Type B pancreatic cell (in vitro differentiated cells): ENCODE measurements around the gene CXADR. TPM values are rescaled to one million over a fixed set of nuclear protein-coding genes. Genes with fewer than 3 reads are reported as not detected.

ENCODE experiments used
- DNase-seq: peaks from one replicate; pipeline ENCODE4 v3.0.0; 2021; ENCODE audit warnings: mixed read lengths; ENCODE audit not compliant: unreplicated experiment; ENCODE audit errors: extremely low spot score
- H3K27ac Mint-ChIP-seq: 2 replicates; pipeline ENCODE4 v1.8.0; 2021; ENCODE audit warnings: mild to moderate bottlenecking, mixed read lengths
- H3K27me3 Mint-ChIP-seq: 2 replicates; pipeline ENCODE4 v1.8.0; 2021; ENCODE audit warnings: mixed read lengths
- H3K36me3 Mint-ChIP-seq: 2 replicates; pipeline ENCODE4 v1.8.0; 2021; ENCODE audit warnings: mixed read lengths
- H3K4me1 Mint-ChIP-seq: one replicate; pipeline ENCODE4 v1.8.0; 2021; ENCODE audit warnings: mixed read lengths; ENCODE audit not compliant: unreplicated experiment
- H3K4me3 Mint-ChIP-seq: 2 replicates; pipeline ENCODE4 v1.8.0; 2021; ENCODE audit warnings: mild to moderate bottlenecking, mixed read lengths
- H3K9me3 Mint-ChIP-seq: 2 replicates; pipeline ENCODE4 v1.8.0; 2021; ENCODE audit warnings: mixed read lengths
- total RNA-seq: library from RNA; stranded (reverse); gene quantifications from 2 replicates; pipeline ENCODE4 v1.2.1, GENCODE V29; 2021; ENCODE audit warnings: low replicate concordance
- TF ChIP-seq, protein P1 (sequence below): fragments of 200-600 bp; sonication (generic); conservative IDR thresholded peaks from 2 replicates; pipeline ENCODE4 v1.5.0; 2021; ENCODE audit warnings: antibody characterized with exemption, mild to moderate bottlenecking

CXADR gene
- total RNA-seq, 1 donor from 2014 or later = 47.3 TPM

DNA sequence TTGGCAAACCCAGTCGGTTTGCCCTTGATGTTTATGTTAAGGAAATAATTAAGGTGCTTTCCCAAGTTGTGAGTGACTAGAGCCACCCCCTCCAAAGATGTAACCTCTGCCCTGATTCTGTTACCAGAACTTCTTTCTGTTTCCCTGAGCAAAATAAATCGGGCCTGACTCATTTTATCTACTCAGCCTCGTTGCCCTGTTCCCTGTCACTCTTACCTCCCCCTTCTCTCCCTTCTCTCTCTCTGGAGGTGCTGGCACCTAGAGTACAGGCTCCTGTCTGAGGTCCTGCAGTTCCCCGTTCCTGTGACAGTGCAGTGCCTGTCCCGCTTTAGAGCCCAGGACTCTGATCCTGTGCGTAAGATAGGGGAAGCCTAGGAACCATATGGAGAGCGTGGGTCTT, 35.4 kb downstream of the CXADR start:
- no peaks in the 10 kb centered on the region for H3K9me3 Mint-ChIP-seq
- TF ChIP-seq, protein P1, sequence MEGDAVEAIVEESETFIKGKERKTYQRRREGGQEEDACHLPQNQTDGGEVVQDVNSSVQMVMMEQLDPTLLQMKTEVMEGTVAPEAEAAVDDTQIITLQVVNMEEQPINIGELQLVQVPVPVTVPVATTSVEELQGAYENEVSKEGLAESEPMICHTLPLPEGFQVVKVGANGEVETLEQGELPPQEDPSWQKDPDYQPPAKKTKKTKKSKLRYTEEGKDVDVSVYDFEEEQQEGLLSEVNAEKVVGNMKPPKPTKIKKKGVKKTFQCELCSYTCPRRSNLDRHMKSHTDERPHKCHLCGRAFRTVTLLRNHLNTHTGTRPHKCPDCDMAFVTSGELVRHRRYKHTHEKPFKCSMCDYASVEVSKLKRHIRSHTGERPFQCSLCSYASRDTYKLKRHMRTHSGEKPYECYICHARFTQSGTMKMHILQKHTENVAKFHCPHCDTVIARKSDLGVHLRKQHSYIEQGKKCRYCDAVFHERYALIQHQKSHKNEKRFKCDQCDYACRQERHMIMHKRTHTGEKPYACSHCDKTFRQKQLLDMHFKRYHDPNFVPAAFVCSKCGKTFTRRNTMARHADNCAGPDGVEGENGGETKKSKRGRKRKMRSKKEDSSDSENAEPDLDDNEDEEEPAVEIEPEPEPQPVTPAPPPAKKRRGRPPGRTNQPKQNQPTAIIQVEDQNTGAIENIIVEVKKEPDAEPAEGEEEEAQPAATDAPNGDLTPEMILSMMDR = no peak
- peaks cover 21% of the 10 kb centered on the region for H3K4me1 Mint-ChIP-seq
- peak overlapping the region; percentile 14 for H3K27ac Mint-ChIP-seq
- peaks cover 3% of the 10 kb centered on the region for H3K27me3 Mint-ChIP-seq
- peaks cover 42% of the 10 kb centered on the region for H3K36me3 Mint-ChIP-seq
- H3K4me3 Mint-ChIP-seq = no peak overlapping the region
- no peak for DNase-seq

DNA sequence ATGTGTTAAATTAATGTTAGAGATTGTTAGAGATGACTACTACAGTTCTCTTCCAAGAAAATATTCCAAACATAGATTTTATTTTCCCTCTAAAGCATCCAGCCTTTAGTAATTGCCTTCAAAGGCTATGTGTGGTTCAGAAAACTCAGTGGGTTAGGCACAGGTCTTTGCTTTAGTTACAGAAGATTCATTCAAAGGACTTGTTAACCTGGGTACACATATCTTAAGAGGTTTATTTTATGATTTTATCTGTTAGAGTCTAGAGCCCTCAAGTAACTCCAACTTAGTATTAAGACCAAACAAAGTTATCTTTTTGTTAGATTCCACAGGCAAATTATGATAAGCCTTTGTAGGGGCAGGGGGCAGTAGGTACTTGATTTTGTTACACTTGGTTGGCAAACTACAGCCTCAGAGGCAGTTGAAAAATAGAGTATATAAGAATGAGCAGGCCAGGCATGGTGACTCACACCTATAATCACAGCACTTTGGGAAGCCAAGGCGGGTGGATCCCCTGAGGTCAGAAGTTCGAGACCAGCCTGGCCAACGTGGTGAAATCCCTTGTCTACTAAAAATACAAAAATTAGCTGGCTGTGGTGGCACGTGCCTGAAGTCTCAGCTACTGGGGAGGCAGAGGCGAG, 37.9 kb downstream of the CXADR start:
- Mint-ChIP-seq H3K4me3 (no peak overlapping the region), H3K9me3 (no peaks in the 10 kb centered on the region), H3K4me1 (peaks cover 29% of the 10 kb centered on the region), H3K36me3 (peaks cover 57% of the 10 kb centered on the region), H3K27ac (no peak overlapping the region), H3K27me3 (peaks cover 3% of the 10 kb centered on the region)
- no peak for DNase-seq
- TF ChIP-seq, protein P1 = no peak

DNA sequence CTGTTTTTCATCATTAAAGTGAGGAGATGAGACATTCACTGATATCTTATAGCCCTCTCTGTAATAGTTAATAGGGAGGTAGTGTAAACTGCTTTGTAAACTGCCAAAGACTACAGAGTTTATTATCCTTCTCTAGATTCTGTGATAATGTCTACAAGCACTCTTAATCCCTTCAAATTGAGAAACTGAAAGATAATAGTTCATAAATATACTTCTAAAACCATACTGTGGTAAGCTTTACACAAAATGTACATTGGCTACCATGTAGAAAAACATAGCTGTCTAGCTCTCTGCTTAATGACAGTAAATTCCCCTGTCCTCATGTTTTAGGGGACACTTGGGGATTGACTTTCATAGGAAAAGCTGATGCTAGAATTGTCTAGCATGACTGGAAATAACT, 39.6 kb downstream of the CXADR start:
- Mint-ChIP-seq H3K4me1 (peaks cover 21% of the 10 kb centered on the region), H3K27ac (no peak overlapping the region), H3K36me3 (peaks cover 60% of the 10 kb centered on the region), H3K27me3 (no peaks in the 10 kb centered on the region), H3K4me3 (no peak overlapping the region), H3K9me3 (no peaks in the 10 kb centered on the region)
- DNase-seq = no peak
- TF ChIP-seq, protein P1 = no peak

DNA sequence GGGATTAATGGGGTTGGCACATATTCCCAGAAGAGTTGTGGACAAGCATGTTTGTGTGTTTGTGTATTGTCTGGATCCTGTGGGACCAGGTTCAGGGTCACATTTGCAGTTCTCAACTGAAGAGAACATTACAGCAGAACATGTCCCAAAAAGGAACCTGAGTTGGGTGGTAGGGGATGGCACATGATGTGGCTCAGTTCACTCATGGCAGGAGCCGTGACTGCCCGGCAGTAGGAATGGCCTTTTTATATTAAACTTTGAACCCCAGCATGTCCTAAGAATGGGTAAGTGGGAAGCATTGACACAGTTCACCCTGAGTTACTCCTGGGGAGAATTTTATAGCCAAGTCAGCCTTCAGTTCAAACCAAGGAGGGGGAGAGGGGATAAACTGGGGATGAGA, 41.3 kb downstream of the CXADR start:
- Mint-ChIP-seq H3K4me1 (peaks cover 15% of the 10 kb centered on the region), H3K27ac (no peak overlapping the region), H3K9me3 (no peaks in the 10 kb centered on the region), H3K4me3 (no peak overlapping the region), H3K36me3 (peaks cover 59% of the 10 kb centered on the region), H3K27me3 (no peaks in the 10 kb centered on the region)
- TF ChIP-seq, protein P1 = no peak
- no peak for DNase-seq

DNA sequence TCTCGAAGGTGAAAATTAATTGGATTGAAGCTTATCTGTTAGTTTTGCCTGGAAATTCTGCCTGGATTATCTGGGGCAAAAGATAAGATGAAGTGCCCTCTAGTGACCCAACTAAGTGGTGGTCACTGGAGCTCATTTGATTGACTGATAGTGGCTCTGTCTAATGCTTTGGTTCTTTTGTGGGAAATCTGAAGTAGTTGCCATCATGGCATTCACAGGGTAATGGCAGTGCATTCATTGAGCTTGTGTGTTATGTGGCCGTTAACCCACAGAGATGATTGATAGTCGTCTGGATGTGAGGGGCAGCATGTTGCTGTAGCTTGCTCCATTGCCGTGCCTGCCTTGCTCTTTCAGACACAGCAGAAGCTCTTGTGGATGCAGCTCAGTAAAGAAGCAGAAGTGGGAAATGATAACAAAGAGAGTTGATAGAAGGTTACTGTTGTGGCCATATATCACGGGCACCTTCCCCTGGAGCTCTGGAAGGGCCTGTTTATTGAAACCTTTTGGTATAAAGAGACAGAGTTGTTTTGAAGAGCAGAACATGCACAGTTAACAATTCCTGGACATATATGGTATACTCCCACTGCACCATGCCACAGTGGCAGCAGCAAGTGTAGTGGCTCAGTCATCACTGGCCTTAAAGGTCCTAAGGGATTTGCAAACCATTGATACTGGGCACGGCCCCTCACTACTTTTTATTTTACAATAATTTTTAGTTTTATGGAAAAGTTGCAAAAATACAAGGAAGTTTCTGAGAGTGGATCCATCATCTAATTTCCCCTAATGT, 42.0 kb downstream of the CXADR start:
- H3K36me3 Mint-ChIP-seq = peaks cover 52% of the 10 kb centered on the region
- peaks cover 15% of the 10 kb centered on the region for H3K4me1 Mint-ChIP-seq
- DNase-seq = no peak
- TF ChIP-seq, protein P1 = peak; percentile 50
- H3K27ac Mint-ChIP-seq = no peak overlapping the region
- no peak overlapping the region for H3K4me3 Mint-ChIP-seq
- H3K27me3 Mint-ChIP-seq = no peaks in the 10 kb centered on the region
- H3K9me3 Mint-ChIP-seq = no peaks in the 10 kb centered on the region
